Measurements from ENCODE around the gene MFF.

MFF gene

DNA sequence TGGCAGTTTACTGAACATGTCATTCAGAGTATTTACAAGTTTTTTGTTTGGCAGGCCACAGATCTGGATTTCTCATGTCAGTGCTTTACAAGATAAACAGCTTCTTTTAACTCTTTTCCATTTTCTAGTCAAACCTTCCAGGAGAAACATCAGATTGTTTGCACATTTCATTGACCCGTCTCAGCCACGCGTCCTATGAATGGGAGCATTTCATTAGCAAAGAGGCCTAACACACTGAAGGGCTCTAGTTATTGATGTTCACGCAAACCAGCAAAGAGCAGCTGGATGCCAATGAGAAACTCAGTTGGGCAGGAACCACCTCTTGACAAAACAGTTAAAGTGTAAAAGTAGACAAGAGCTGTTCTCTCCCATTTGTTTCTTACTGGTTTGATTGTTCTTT lies 29.2 kb upstream of the MFF start:
- Histone ChIP-seq H3F3A (ENCODE audit: insufficient read depth) (no peaks in the 10 kb centered on the region), H4K20me1 (ENCODE audit: low read depth, low read length) (0 out of 2 replicates have a peak, but pooled peaks cover 4% of the 10 kb centered on the region), H3K36me3 (ENCODE audit: low read length) (no peaks in the 10 kb centered on the region), H2AFZ (ENCODE audit: low read depth, low read length, severe bottlenecking) (no peak overlapping the region), H3K9me3 (ENCODE audit: insufficient read depth, low read length) (no peaks in the 10 kb centered on the region), H3K9ac (ENCODE audit: low read length) (no peak overlapping the region), H3K4me2 (ENCODE audit: low read depth, low read length, poor library complexity, severe bottlenecking) (no peak overlapping the region), H3K9me2 (replicated peaks; ENCODE audit: insufficient read depth, low read length) (no peaks in the 10 kb centered on the region), H3K27ac (ENCODE audit: low read depth, low read length) (no peak overlapping the region), H3K79me2 (ENCODE audit: insufficient read depth, low read length) (no peaks in the 10 kb centered on the region), H3K4me3 (ENCODE audit: insufficient read depth, low read length, poor library complexity, severe bottlenecking) (no peak overlapping the region), H3K27me3 (ENCODE audit: low read length) (no peaks in the 10 kb centered on the region)
- no peak for TF ChIP-seq EZH2phosphoT487 (conservative IDR thresholded peaks at IDR 0.05; ENCODE audit: low read length)
- no peak for TF ChIP-seq CTCF (IDR thresholded peaks at IDR 0.05; ENCODE audit: insufficient read depth, low read length, poor library complexity, severe bottlenecking)

GRCh38 chr2:227296671-227297405 lies 28.2 kb upstream of the MFF start:
- Histone ChIP-seq H3K27ac (ENCODE audit: low read depth, low read length) (no peak overlapping the region), H3K9ac (ENCODE audit: low read length) (no peak overlapping the region), H3K79me2 (ENCODE audit: insufficient read depth, low read length) (no peaks in the 10 kb centered on the region), H3K9me2 (replicated peaks; ENCODE audit: insufficient read depth, low read length) (no peaks in the 10 kb centered on the region), H3K27me3 (ENCODE audit: low read length) (no peaks in the 10 kb centered on the region), H3K4me3 (ENCODE audit: insufficient read depth, low read length, poor library complexity, severe bottlenecking) (no peak overlapping the region), H3F3A (ENCODE audit: insufficient read depth) (no peaks in the 10 kb centered on the region), H3K36me3 (ENCODE audit: low read length) (no peaks in the 10 kb centered on the region), H2AFZ (ENCODE audit: low read depth, low read length, severe bottlenecking) (no peak overlapping the region), H3K4me2 (ENCODE audit: low read depth, low read length, poor library complexity, severe bottlenecking) (no peak overlapping the region), H3K9me3 (ENCODE audit: insufficient read depth, low read length) (no peaks in the 10 kb centered on the region), H4K20me1 (ENCODE audit: low read depth, low read length) (0 out of 2 replicates have a peak, but pooled peaks cover 4% of the 10 kb centered on the region)
- no peak for TF ChIP-seq CTCF (IDR thresholded peaks at IDR 0.05; ENCODE audit: insufficient read depth, low read length, poor library complexity, severe bottlenecking)
- no peak for TF ChIP-seq EZH2phosphoT487 (conservative IDR thresholded peaks at IDR 0.05; ENCODE audit: low read length)

GRCh38 chr2:227301523-227301922 lies 23.5 kb upstream of the MFF start:
- Histone ChIP-seq H3K4me2 (ENCODE audit: low read depth, low read length, poor library complexity, severe bottlenecking) (no peak overlapping the region), H3K27ac (ENCODE audit: low read depth, low read length) (no peak overlapping the region), H3K36me3 (ENCODE audit: low read length) (0 out of 2 replicates have a peak, but pooled peaks cover 2% of the 10 kb centered on the region), H3K9me2 (replicated peaks; ENCODE audit: insufficient read depth, low read length) (no peaks in the 10 kb centered on the region), H2AFZ (ENCODE audit: low read depth, low read length, severe bottlenecking) (no peak overlapping the region), H4K20me1 (ENCODE audit: low read depth, low read length) (0 out of 2 replicates have a peak, but pooled peaks cover 4% of the 10 kb centered on the region), H3K9me3 (ENCODE audit: insufficient read depth, low read length) (no peaks in the 10 kb centered on the region), H3K4me3 (ENCODE audit: insufficient read depth, low read length, poor library complexity, severe bottlenecking) (no peak overlapping the region), H3F3A (ENCODE audit: insufficient read depth) (no peaks in the 10 kb centered on the region), H3K79me2 (ENCODE audit: insufficient read depth, low read length) (no peaks in the 10 kb centered on the region), H3K27me3 (ENCODE audit: low read length) (no peaks in the 10 kb centered on the region), H3K9ac (ENCODE audit: low read length) (no peak overlapping the region)
- TF ChIP-seq CTCF (IDR thresholded peaks at IDR 0.05; ENCODE audit: insufficient read depth, low read length, poor library complexity, severe bottlenecking) (no peak), EZH2phosphoT487 (conservative IDR thresholded peaks at IDR 0.05; ENCODE audit: low read length) (no peak)
